K562 (cell line): ENCODE data around the gene EPS8L1. TPM values are rescaled to one million over a fixed set of nuclear protein-coding genes. Genes with fewer than 3 reads are reported as not detected.

ENCODE experiments used
- BHLHE40 ChIP-seq: IDR thresholded peaks from 2 replicates; pipeline ENCODE4 v1.6.1; 2011; ENCODE audit warnings: low read length, improper control_type of control experiment
- CBX1 ChIP-seq: sonication (generic); IDR thresholded peaks from 2 replicates; pipeline ENCODE4 v1.6.1; 2016; ENCODE audit warnings: antibody characterized with exemption, low read depth, mild to moderate bottlenecking
- COPS2 ChIP-seq: fragments of 450-650 bp; conservative IDR thresholded peaks from 2 replicates; pipeline ENCODE4 v1.6.1; 2016; ENCODE audit warnings: mild to moderate bottlenecking, moderate library complexity
- FIP1L1 ChIP-seq: fragments of 200-400 bp; formaldehyde crosslinking; IDR thresholded peaks from 2 replicates; pipeline ENCODE4 v1.6.1; 2018; ENCODE audit warnings: mild to moderate bottlenecking, low read depth, low read length; ENCODE audit not compliant: poor library complexity, severe bottlenecking
- HMGN3 ChIP-seq: IDR thresholded peaks from 2 replicates; pipeline ENCODE4 v1.6.1; 2011; ENCODE audit warnings: borderline replicate concordance, low read depth, mild to moderate bottlenecking, mixed read lengths, low read length; ENCODE audit not compliant: insufficient read length; ENCODE audit errors: extremely low read depth
- PML ChIP-seq: IDR thresholded peaks from 2 replicates; pipeline ENCODE4 v1.6.1; 2012; ENCODE audit warnings: low read length, inconsistent platforms
- POLR2AphosphoS2 ChIP-seq: IDR thresholded peaks from 2 replicates; pipeline ENCODE4 v1.6.1; 2012; ENCODE audit warnings: low read length, improper control_type of control experiment
- SP2 ChIP-seq: IDR thresholded peaks from 2 replicates; pipeline ENCODE4 v1.6.1; 2011; ENCODE audit warnings: mild to moderate bottlenecking, low read depth, low read length, moderate library complexity; ENCODE audit not compliant: poor library complexity, severe bottlenecking; ENCODE audit errors: extremely low read depth
- ZFP36 ChIP-seq: fragments of 150-350 bp; IDR thresholded peaks from 2 replicates; pipeline ENCODE4 v1.6.1; 2018; ENCODE audit warnings: low read length, low read depth; ENCODE audit not compliant: partially characterized antibody
- polyA plus RNA-seq, 8 experiments: library from polyadenylated mRNA; depleted of rRNA in 4 of 8; stranded (reverse) in 5 of 8; unstranded in 3 of 8; fragments of >200 nt; fragmentation: Nextera tagmentation in 2 of 8; fragmentation: Illumina TruSeq in 1 of 8; extraction: Ambion mirVana in 2 of 8; extraction: Trizol in 1 of 8; gene quantifications; 2 replicates each; pipeline versions ENCODE4 v1.2.1 to v1.2.3, GENCODE V29; 2011 to 2014; ENCODE audit warnings: inconsistent platforms in 1 of 8, missing spikeins in 1 of 8
- total RNA-seq, 7 experiments: library from RNA; depleted of rRNA in 6 of 7; stranded (reverse); fragments of >200 nt in 6 of 7; fragmentation: Illumina TruSeq in 2 of 7; extraction: Trizol in 2 of 7; gene quantifications; 2 replicates each; pipeline versions ENCODE4 v1.2.1 to v1.2.3, GENCODE V29; 2011 to 2021; ENCODE audit warnings: low replicate concordance in 1 of 7
- TF ChIP-seq, protein P1 (sequence below), 2 experiments: fragments of 450-650 bp in 1 of 2; sonication (generic) in 1 of 2; formaldehyde crosslinking in 1 of 2; IDR thresholded peaks; 2 replicates each; pipeline versions ENCODE4 v1.7.1 to v1.9.0; 2016 to 2022; ENCODE audit warnings: inconsistent platforms in 1 of 2, mild to moderate bottlenecking in 1 of 2, missing genetic modification reagents in 1 of 2
- TF ChIP-seq, protein P2 (sequence below): fragments of 250-450 bp; sonication (Bioruptor Pico); IDR thresholded peaks from 2 replicates; pipeline ENCODE4 v1.5.0; 2021
- TF ChIP-seq, protein P3 (sequence below): fragments of 450-650 bp; formaldehyde crosslinking; IDR thresholded peaks from 2 replicates; pipeline ENCODE4 v1.4.0; 2022; ENCODE audit warnings: mild to moderate bottlenecking, moderate library complexity
- TF ChIP-seq, protein P4 (sequence below): sonication (generic); formaldehyde crosslinking; IDR thresholded peaks from 2 replicates; pipeline ENCODE4 v1.8.1; 2022; ENCODE audit warnings: missing genetic modification reagents

EPS8L1 gene
- total and polyA plus RNA-seq, 9 of the 15 experiments (the other 6 are each of a cell fraction or from before 2014, with no cell fraction given): 0.35 to 22.1 (median 11.9) TPM

DNA sequence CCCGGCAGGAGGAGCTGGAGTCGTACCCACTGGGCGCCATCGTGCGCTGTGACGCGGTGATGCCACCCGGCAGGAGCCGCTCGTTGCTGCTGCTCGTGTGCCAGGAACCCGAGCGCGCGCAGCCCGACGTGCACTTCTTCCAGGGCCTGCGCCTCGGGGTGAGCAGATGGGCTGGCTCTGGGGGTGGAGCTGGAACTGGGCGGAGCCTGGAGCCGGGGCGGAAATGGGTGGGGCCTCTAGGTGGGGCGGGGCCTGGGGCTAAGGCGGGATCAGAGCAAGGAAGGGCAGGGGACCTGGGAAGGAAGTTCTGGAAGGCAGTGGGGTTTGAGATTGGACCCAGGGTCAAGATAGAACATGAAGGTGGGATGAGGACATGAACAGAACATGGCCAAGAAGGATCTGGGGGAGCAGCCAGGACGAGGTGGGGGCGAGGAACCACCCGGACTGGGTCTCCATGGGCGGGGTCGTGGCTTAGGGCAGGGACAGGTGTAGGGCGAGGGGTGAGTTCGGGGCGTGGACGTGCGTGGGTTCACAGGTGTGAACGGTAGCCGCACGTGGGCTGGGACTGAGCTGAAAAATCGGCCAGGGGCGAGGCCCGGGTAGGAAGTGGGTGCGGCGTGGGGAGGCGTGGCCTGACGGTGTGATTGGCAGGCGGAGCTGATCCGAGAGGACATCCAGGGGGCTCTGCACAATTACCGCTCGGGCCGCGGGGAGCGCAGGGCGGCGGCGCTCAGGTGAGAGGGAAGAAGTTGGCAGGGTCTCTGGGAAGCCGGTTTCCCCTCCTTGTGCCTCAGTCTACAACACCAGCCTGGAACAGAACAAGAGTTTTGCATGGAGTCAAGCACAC, 4.7 kb downstream of the EPS8L1 start (continued):
- TF ChIP-seq, protein P1, sequence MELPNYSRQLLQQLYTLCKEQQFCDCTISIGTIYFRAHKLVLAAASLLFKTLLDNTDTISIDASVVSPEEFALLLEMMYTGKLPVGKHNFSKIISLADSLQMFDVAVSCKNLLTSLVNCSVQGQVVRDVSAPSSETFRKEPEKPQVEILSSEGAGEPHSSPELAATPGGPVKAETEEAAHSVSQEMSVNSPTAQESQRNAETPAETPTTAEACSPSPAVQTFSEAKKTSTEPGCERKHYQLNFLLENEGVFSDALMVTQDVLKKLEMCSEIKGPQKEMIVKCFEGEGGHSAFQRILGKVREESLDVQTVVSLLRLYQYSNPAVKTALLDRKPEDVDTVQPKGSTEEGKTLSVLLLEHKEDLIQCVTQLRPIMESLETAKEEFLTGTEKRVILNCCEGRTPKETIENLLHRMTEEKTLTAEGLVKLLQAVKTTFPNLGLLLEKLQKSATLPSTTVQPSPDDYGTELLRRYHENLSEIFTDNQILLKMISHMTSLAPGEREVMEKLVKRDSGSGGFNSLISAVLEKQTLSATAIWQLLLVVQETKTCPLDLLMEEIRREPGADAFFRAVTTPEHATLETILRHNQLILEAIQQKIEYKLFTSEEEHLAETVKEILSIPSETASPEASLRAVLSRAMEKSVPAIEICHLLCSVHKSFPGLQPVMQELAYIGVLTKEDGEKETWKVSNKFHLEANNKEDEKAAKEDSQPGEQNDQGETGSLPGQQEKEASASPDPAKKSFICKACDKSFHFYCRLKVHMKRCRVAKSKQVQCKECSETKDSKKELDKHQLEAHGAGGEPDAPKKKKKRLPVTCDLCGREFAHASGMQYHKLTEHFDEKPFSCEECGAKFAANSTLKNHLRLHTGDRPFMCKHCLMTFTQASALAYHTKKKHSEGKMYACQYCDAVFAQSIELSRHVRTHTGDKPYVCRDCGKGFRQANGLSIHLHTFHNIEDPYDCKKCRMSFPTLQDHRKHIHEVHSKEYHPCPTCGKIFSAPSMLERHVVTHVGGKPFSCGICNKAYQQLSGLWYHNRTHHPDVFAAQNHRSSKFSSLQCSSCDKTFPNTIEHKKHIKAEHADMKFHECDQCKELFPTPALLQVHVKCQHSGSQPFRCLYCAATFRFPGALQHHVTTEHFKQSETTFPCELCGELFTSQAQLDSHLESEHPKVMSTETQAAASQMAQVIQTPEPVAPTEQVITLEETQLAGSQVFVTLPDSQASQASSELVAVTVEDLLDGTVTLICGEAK (IDR thresholded peaks at IDR 0.05): peak; percentile 59; the same call in 1 of the 2 replicates
- TF ChIP-seq, protein P1 (CRISPR knock-in tag; IDR thresholded peaks at IDR 0.05): no peak
- peak; percentile 54; the same call in 1 of the 2 replicates for TF ChIP-seq BHLHE40
- peak; percentile 47 for TF ChIP-seq ZFP36
- no peak for TF ChIP-seq POLR2AphosphoS2
- TF ChIP-seq PML: no peak
- TF ChIP-seq, protein P2, sequence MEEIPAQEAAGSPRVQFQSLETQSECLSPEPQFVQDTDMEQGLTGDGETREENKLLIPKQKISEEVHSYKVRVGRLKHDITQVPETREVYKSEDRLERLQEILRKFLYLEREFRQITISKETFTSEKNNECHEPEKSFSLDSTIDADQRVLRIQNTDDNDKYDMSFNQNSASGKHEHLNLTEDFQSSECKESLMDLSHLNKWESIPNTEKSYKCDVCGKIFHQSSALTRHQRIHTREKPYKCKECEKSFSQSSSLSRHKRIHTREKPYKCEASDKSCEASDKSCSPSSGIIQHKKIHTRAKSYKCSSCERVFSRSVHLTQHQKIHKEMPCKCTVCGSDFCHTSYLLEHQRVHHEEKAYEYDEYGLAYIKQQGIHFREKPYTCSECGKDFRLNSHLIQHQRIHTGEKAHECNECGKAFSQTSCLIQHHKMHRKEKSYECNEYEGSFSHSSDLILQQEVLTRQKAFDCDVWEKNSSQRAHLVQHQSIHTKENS (CRISPR knock-in tag): no peak
- TF ChIP-seq CBX1: 0 out of 2 replicates have a peak, but pooled peaks have one; percentile 28
- TF ChIP-seq, protein P3, sequence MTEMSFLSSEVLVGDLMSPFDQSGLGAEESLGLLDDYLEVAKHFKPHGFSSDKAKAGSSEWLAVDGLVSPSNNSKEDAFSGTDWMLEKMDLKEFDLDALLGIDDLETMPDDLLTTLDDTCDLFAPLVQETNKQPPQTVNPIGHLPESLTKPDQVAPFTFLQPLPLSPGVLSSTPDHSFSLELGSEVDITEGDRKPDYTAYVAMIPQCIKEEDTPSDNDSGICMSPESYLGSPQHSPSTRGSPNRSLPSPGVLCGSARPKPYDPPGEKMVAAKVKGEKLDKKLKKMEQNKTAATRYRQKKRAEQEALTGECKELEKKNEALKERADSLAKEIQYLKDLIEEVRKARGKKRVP: no peak
- no peak for TF ChIP-seq SP2
- peak; percentile 58 for TF ChIP-seq HMGN3
- no peak for TF ChIP-seq COPS2
- TF ChIP-seq, protein P4, sequence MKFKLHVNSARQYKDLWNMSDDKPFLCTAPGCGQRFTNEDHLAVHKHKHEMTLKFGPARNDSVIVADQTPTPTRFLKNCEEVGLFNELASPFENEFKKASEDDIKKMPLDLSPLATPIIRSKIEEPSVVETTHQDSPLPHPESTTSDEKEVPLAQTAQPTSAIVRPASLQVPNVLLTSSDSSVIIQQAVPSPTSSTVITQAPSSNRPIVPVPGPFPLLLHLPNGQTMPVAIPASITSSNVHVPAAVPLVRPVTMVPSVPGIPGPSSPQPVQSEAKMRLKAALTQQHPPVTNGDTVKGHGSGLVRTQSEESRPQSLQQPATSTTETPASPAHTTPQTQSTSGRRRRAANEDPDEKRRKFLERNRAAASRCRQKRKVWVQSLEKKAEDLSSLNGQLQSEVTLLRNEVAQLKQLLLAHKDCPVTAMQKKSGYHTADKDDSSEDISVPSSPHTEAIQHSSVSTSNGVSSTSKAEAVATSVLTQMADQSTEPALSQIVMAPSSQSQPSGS (CRISPR knock-in tag): no peak
- no peak for TF ChIP-seq FIP1L1
